NCI-H1048 (cell line): ENCODE results near the gene RNF123.

Experiments
- DNase-seq: peaks from one replicate; lab custom pipeline; 2025; lab: John Stamatoyannopoulos, UW

RNF123 gene

GRCh38 chr3:49658711-49659110 is 30.6 kb upstream of the RNF123 start:
- DNase-seq = no peak

- DNase-seq = no peak
Observed at GRCh38 chr3:49659756-49660155, 29.6 kb upstream of the RNF123 start.

GRCh38 chr3:49661281-49661680 is 28.1 kb upstream of the RNF123 start:
- DNase-seq = no peak

- no peak for DNase-seq
Observed at GRCh38 chr3:49662021-49662420, 27.3 kb upstream of the RNF123 start.

GRCh38 chr3:49662720-49663413 is 26.5 kb upstream of the RNF123 start:
- DNase-seq = no peak

- DNase-seq = no peak
Observed at GRCh38 chr3:49663831-49664230, 25.5 kb upstream of the RNF123 start.

- no peak for DNase-seq
Observed at GRCh38 chr3:49664300-49664699, 25.1 kb upstream of the RNF123 start.

- DNase-seq = no peak
Observed at GRCh38 chr3:49665822-49666519, 23.4 kb upstream of the RNF123 start.

- no peak for DNase-seq
Observed at GRCh38 chr3:49666592-49666991, 22.8 kb upstream of the RNF123 start.

- DNase-seq = no peak
Observed at GRCh38 chr3:49667701-49668413, 21.5 kb upstream of the RNF123 start.

GRCh38 chr3:49668414-49668797 is 21.0 kb upstream of the RNF123 start:
- DNase-seq = no peak

- DNase-seq = no peak
Observed at GRCh38 chr3:49668861-49669260, 20.5 kb upstream of the RNF123 start.

- DNase-seq = no peak
Observed at GRCh38 chr3:49669352-49669751, 20.0 kb upstream of the RNF123 start.

- DNase-seq = no peak
Observed at GRCh38 chr3:49670940-49671290, 18.4 kb upstream of the RNF123 start.

GRCh38 chr3:49671291-49672288 is 17.8 kb upstream of the RNF123 start:
- DNase-seq = no peak

- DNase-seq = no peak
Observed at GRCh38 chr3:49673121-49673714, 16.1 kb upstream of the RNF123 start.

GRCh38 chr3:49673715-49674496 is 15.5 kb upstream of the RNF123 start, which contains the start of gene APEH:
Gene APEH, plus strand, starts transcription at chr3:49674351. Its CDS starts 51 bp downstream, at chr3:49674402.
- DNase-seq = no peak

- DNase-seq = no peak
Observed at GRCh38 chr3:49674497-49674983, 14.8 kb upstream of the RNF123 start.

- no peak for DNase-seq
Observed at GRCh38 chr3:49675912-49676311, 13.4 kb upstream of the RNF123 start.

GRCh38 chr3:49680493-49681231 is 8.7 kb upstream of the RNF123 start:
- DNase-seq = no peak
